Retinal pigment epithelial cell (primary cell): ENCODE results near the gene NUDT1.
A peak's percentile ranks its signal among the peaks of the same experiment; 100 is the strongest.

Experiments
- DNase-seq: peaks from one replicate; pipeline ENCODE4 v3.0.0-alpha.2; 2010; ENCODE audit warnings: low read depth
- H3K4me3 ChIP-seq: 2 replicates; pipeline ENCODE4 v1.5.1; 2011; ENCODE audit warnings: mild to moderate bottlenecking, low read length, control low read depth, moderate library complexity
- CTCF ChIP-seq: conservative IDR thresholded peaks from 2 replicates; pipeline ENCODE4 v1.5.1; 2011; ENCODE audit warnings: low read depth, low read length, control low read depth, inconsistent platforms

NUDT1 gene

GRCh38 chr7:2241580-2242540 lies at the start of gene NUDT1, which contains the start of gene MRM2:
Gene NUDT1 (plus strand): TSS chr7:2242226. CDS start chr7:2244575, 2,349 bp downstream.
Gene MRM2 (minus strand): TSS chr7:2242205. CDS start chr7:2242169, 36 bp downstream.
- DNase-seq, result no peak
- no peak for TF ChIP-seq CTCF

GRCh38 chr7:2192831-2193534 lies 49.0 kb upstream of the NUDT1 start:
- no peak for TF ChIP-seq CTCF

More at GRCh38 chr7:2241580-2242540, at the start of gene NUDT1, which contains the start of gene MRM2:
- peak within 1 kb of the TSS; percentile 86 for H3K4me3 ChIP-seq

GRCh38 chr7:2193575-2194305 lies 48.3 kb upstream of the NUDT1 start:
- no peak for DNase-seq
- H3K4me3 ChIP-seq, result no peak overlapping the region
- TF ChIP-seq CTCF, result no peak

More at GRCh38 chr7:2192831-2193534, 49.0 kb upstream of the NUDT1 start:
- no peak for DNase-seq
- H3K4me3 ChIP-seq, result no peak overlapping the region

GRCh38 chr7:2195400-2196246 lies 46.4 kb upstream of the NUDT1 start:
- DNase-seq, result no peak
- H3K4me3 ChIP-seq, result no peak overlapping the region
- TF ChIP-seq CTCF, result no peak

GRCh38 chr7:2196381-2197378 lies 45.3 kb upstream of the NUDT1 start:
- no peak overlapping the region for H3K4me3 ChIP-seq
- no peak for TF ChIP-seq CTCF
- DNase-seq, result no peak
